HTERT RPE-1 (cell line): Measurements from ENCODE around the gene HECW1.

Source experiments
- in situ Hi-C: fragments of 300-500 bp; cut with MboI; formaldehyde crosslinking; loops from 4 replicates; pipeline ENCODE4 v1.14.3; 2020; ENCODE audit warnings: low sequenced_read_pairs

Gene HECW1

GRCh38 chr7:43487731-43488073, 375.3 kb downstream of the HECW1 start:
- in situ Hi-C loops = no loop called here

- in situ Hi-C loops = no loop called here
These were observed 376.8 kb downstream of the HECW1 start for GRCh38 chr7:43489257-43489656.

- in situ Hi-C loops = no loop called here
These were observed 377.6 kb downstream of the HECW1 start for GRCh38 chr7:43490016-43490415.

GRCh38 chr7:43491123-43491522, 378.7 kb downstream of the HECW1 start:
- in situ Hi-C loops = no loop called here

- in situ Hi-C loops = no loop called here
These were observed 379.5 kb downstream of the HECW1 start for GRCh38 chr7:43491984-43492383.

GRCh38 chr7:43492896-43493295, 380.4 kb downstream of the HECW1 start:
- in situ Hi-C loops = no loop called here

- in situ Hi-C loops = no loop called here
These were observed 383.1 kb downstream of the HECW1 start for GRCh38 chr7:43495572-43495971.

GRCh38 chr7:43496596-43496995, 384.1 kb downstream of the HECW1 start:
- in situ Hi-C loops = no loop called here

- in situ Hi-C loops = no loop called here
These were observed 389.4 kb downstream of the HECW1 start for GRCh38 chr7:43501870-43502269.

- in situ Hi-C loops = no loop called here
These were observed 390.5 kb downstream of the HECW1 start for GRCh38 chr7:43502941-43503340.

- in situ Hi-C loops = no loop called here
These were observed 393.0 kb downstream of the HECW1 start for GRCh38 chr7:43505412-43505811.

- in situ Hi-C loops = no loop called here
These were observed 394.0 kb downstream of the HECW1 start for GRCh38 chr7:43506460-43506859.

- in situ Hi-C loops = no loop called here
These were observed 396.0 kb downstream of the HECW1 start for GRCh38 chr7:43508461-43508860.

- in situ Hi-C loops = no loop called here
These were observed 397.5 kb downstream of the HECW1 start for GRCh38 chr7:43509906-43510305.

- in situ Hi-C loops = no loop called here
These were observed 398.6 kb downstream of the HECW1 start for GRCh38 chr7:43511029-43511428.

GRCh38 chr7:43511769-43512515, 399.5 kb downstream of the HECW1 start:
- in situ Hi-C loops = no loop called here

GRCh38 chr7:43513251-43513650, 400.8 kb downstream of the HECW1 start:
- in situ Hi-C loops = no loop called here

- in situ Hi-C loops = no loop called here
These were observed 404.3 kb downstream of the HECW1 start for GRCh38 chr7:43516581-43517342.

- in situ Hi-C loops = no loop called here
These were observed 405.0 kb downstream of the HECW1 start for GRCh38 chr7:43517464-43517863.

GRCh38 chr7:43520201-43520600, 407.8 kb downstream of the HECW1 start:
- in situ Hi-C loops = no loop called here

- in situ Hi-C loops = no loop called here
These were observed 410.1 kb downstream of the HECW1 start for GRCh38 chr7:43522406-43523156.
